GM23338 (cell line): ENCODE results near the gene SLC25A40. TPM values are rescaled to one million over a fixed set of nuclear protein-coding genes. Genes with fewer than 3 reads are reported as not detected.
A peak's percentile ranks its signal among the peaks of the same experiment; 100 is the strongest.
"Not testable (repeated sequence)": the region's sequence is repeated elsewhere in the genome, so short reads cannot be mapped to it uniquely, and the experiment has no call there.

Source experiments
- ATAC-seq: fragments of 200-7000 bp; cut with Tn5 transposase; 3 replicates; pipeline ENCODE4 v1.9.1; 2020
- DNase-seq: peaks from one replicate; pipeline ENCODE4 v3.0.0-alpha.2; 2015; ENCODE audit warnings: low spot score
- H2AFZ ChIP-seq: fragments of 200-600 bp; sonication (generic); 2 replicates; pipeline ENCODE4 v1.8.0; 2016; ENCODE audit warnings: antibody characterized with exemption, mild to moderate bottlenecking, moderate library complexity
- H3F3A ChIP-seq: fragments of 200-600 bp; sonication (generic); replicated peaks from 2 replicates; pipeline ENCODE4 v1.8.0; 2017; ENCODE audit warnings: antibody characterized with exemption, mixed run types, low read depth
- H3K27ac ChIP-seq: fragments of 200-600 bp; sonication (generic); 2 replicates; pipeline ENCODE4 v1.6.1; 2016; ENCODE audit warnings: low read depth
- H3K27me3 ChIP-seq: fragments of 200-600 bp; sonication (generic); 2 replicates; pipeline ENCODE4 v1.8.0; 2016; ENCODE audit warnings: mild to moderate bottlenecking, mixed run types, moderate library complexity; ENCODE audit not compliant: insufficient read depth
- H3K36me3 ChIP-seq: fragments of 200-600 bp; sonication (generic); 2 replicates; pipeline ENCODE4 v1.8.0; 2016; ENCODE audit warnings: mild to moderate bottlenecking; ENCODE audit not compliant: insufficient read depth
- H3K4me1 ChIP-seq: fragments of 200-600 bp; sonication (generic); 2 replicates; pipeline ENCODE4 v1.8.0; 2016; ENCODE audit warnings: mild to moderate bottlenecking, moderate library complexity; ENCODE audit not compliant: insufficient read depth
- H3K4me2 ChIP-seq: fragments of 200-600 bp; sonication (generic); 2 replicates; pipeline ENCODE4 v1.7.1; 2017; ENCODE audit warnings: mixed run types
- H3K4me3 ChIP-seq: fragments of 200-600 bp; sonication (generic); 2 replicates; pipeline ENCODE4 v1.6.1; 2016; ENCODE audit warnings: mixed run types
- H3K79me2 ChIP-seq: fragments of 200-600 bp; sonication (generic); replicated peaks from 2 replicates; pipeline ENCODE4 v1.8.0; 2017; ENCODE audit warnings: mild to moderate bottlenecking; ENCODE audit not compliant: insufficient read depth
- H3K9me2 ChIP-seq: fragments of 200-600 bp; sonication (generic); 2 replicates; pipeline ENCODE4 v1.8.0; 2017; ENCODE audit not compliant: insufficient read depth
- H4K20me1 ChIP-seq: fragments of 200-600 bp; sonication (generic); replicated peaks from 2 replicates; pipeline ENCODE4 v1.8.0; 2017; ENCODE audit warnings: mild to moderate bottlenecking; ENCODE audit not compliant: insufficient read depth
- H3K27ac Mint-ChIP-seq: 2 replicates; pipeline ENCODE4 v1.8.0; 2020; ENCODE audit warnings: inconsistent platforms, mild to moderate bottlenecking, moderate library complexity, mixed read lengths
- H3K27me3 Mint-ChIP-seq: 3 replicates; pipeline ENCODE4 v1.8.0; 2022; ENCODE audit warnings: low read depth, mild to moderate bottlenecking, moderate library complexity, mixed read lengths, inconsistent platforms; ENCODE audit not compliant: insufficient read depth, poor library complexity
- H3K36me3 Mint-ChIP-seq: 3 replicates; pipeline ENCODE4 v1.8.0; 2021; ENCODE audit warnings: low read depth, mild to moderate bottlenecking, inconsistent platforms, moderate library complexity, mixed read lengths
- H3K4me1 Mint-ChIP-seq: 3 replicates; pipeline ENCODE4 v1.8.0; 2020; ENCODE audit warnings: mild to moderate bottlenecking, inconsistent platforms, mixed read lengths
- H3K4me3 Mint-ChIP-seq: 3 replicates; pipeline ENCODE4 v1.8.0; 2021; ENCODE audit warnings: moderate library complexity, mild to moderate bottlenecking, inconsistent platforms, mixed read lengths
- H3K9me3 Mint-ChIP-seq: 3 replicates; pipeline ENCODE4 v1.8.0; 2020; ENCODE audit warnings: moderate library complexity, mild to moderate bottlenecking, inconsistent platforms, mixed read lengths
- CREB1 ChIP-seq: fragments of 250-450 bp; sonication (Bioruptor Pico); IDR thresholded peaks from 2 replicates; pipeline ENCODE4 v1.5.0; 2020; ENCODE audit warnings: low read depth, mild to moderate bottlenecking, moderate library complexity
- POLR2AphosphoS5 ChIP-seq: IDR thresholded peaks from 2 replicates; pipeline ENCODE4 v1.6.1; 2016; ENCODE audit warnings: antibody characterized with exemption, low read depth
- ZNF462 ChIP-seq: fragments of 250-450 bp; sonication (Bioruptor Pico); IDR thresholded peaks from 2 replicates; pipeline ENCODE4 v1.5.0; 2020; ENCODE audit warnings: mild to moderate bottlenecking, moderate library complexity
- long read RNA-seq: library from polyadenylated mRNA; unstranded; transcript quantifications from one replicate; pipeline ENCODE4 v2.0.0, GENCODE V29; 2020; ENCODE audit not compliant: unreplicated experiment
- polyA plus RNA-seq: library from polyadenylated mRNA; unstranded; fragments of >200 nt; fragmentation: Nextera tagmentation; extraction: Ambion mirVana; gene quantifications from 2 replicates; pipeline ENCODE4 v1.2.1, GENCODE V29; 2016
- total RNA-seq: library from RNA; depleted of rRNA; stranded (reverse); fragments of >200 nt; shearing (Covaris generic); gene quantifications from 2 replicates; pipeline ENCODE4 v1.2.3, GENCODE V29; 2014; rRNA removed

SLC25A40 gene
- total RNA-seq, result 15.7 and 30.7 TPM in 2 replicates
- 4.6 and 8.4 TPM in 2 replicates for polyA plus RNA-seq
- long read RNA-seq, full-length matches to known transcripts, result 3 of 3 reads
- long read RNA-seq, partial matches to known transcripts, result 0 of 3 reads
- long read RNA-seq, other reads (novel, unspliced or antisense), result 0 of 3 reads

GRCh38 chr7:87876040-87876868, at the start of gene SLC25A40, which contains the start of gene DBF4:
TSS of gene SLC25A40 (minus strand) at chr7:87876360. CDS start at chr7:87858727, 17,633 bp downstream.
TSS of gene DBF4 (plus strand) at chr7:87876493. CDS start at chr7:87876733, 240 bp downstream.
- Mint-ChIP-seq H3K4me1 (peaks cover 20% of the 10 kb centered on the region), H3K9me3 (peaks cover 12% of the 10 kb centered on the region), H3K27ac (peak within 1 kb of the TSS; percentile 99), H3K27me3 (peaks cover 3% of the 10 kb centered on the region), H3K4me3 (peak within 1 kb of the TSS; percentile 78), H3K36me3 (peaks cover 45% of the 10 kb centered on the region)
- Histone ChIP-seq H3K4me3 (peak within 1 kb of the TSS; percentile 70), H3K27ac (peak within 1 kb of the TSS; percentile 99), H3K27me3 (no peaks in the 10 kb centered on the region), H3K79me2 (peaks cover 86% of the 10 kb centered on the region), H3K36me3 (peaks cover 20% of the 10 kb centered on the region), H3K4me2 (peak within 1 kb of the TSS; percentile 89), H3K9me2 (no peaks in the 10 kb centered on the region), H2AFZ (peak within 1 kb of the TSS; percentile 74; the same call in 1 of the 2 replicates), H3K4me1 (peaks cover 19% of the 10 kb centered on the region), H4K20me1 (peaks cover 7% of the 10 kb centered on the region; the same call in 1 of the 2 replicates), H3F3A (peaks cover 6% of the 10 kb centered on the region; the same call in 1 of the 2 replicates)
- peak; percentile 93 for DNase-seq
- peak; percentile 82 for TF ChIP-seq POLR2AphosphoS5
- peak; percentile 68 for TF ChIP-seq CREB1 (CRISPR knock-in tag)
- TF ChIP-seq ZNF462 (CRISPR knock-in tag), result no peak
- ATAC-seq, result peak; percentile 93

- not testable (repeated sequence) for H3K9me2 ChIP-seq, H3K36me3 Mint-ChIP-seq, H3K4me3 ChIP-seq, H3K27me3 Mint-ChIP-seq, H3K27me3 ChIP-seq, H2AFZ ChIP-seq, H3K27ac ChIP-seq, H3K36me3 ChIP-seq, H3F3A ChIP-seq, H4K20me1 ChIP-seq, H3K4me2 ChIP-seq, ATAC-seq, H3K79me2 ChIP-seq, H3K27ac Mint-ChIP-seq, H3K4me3 Mint-ChIP-seq, H3K4me1 ChIP-seq, H3K9me3 Mint-ChIP-seq, DNase-seq
- peaks cover 18% of the 10 kb centered on the region for H3K4me1 Mint-ChIP-seq
These were observed 46.7 kb upstream of the SLC25A40 start for GRCh38 chr7:87922759-87923395.
